ENCODE data around the gene PARVA.

PARVA gene

GRCh38 chr11:12376259-12377081 is 901 bp upstream of the PARVA start:
- FAIRE-seq (no peak), DNase-seq (ENCODE audit: insufficient read length, low spot score) (no peak)

- FAIRE-seq (no peak), DNase-seq (ENCODE audit: insufficient read length, low spot score) (no peak)
These were observed 638 bp downstream of the PARVA start for GRCh38 chr11:12377824-12378593.

- DNase-seq (ENCODE audit: insufficient read length, low spot score) = no peak
- FAIRE-seq = no peak
These were observed 3.4 kb downstream of the PARVA start for GRCh38 chr11:12380565-12381325.

- DNase-seq (ENCODE audit: insufficient read length, low spot score) (no peak), FAIRE-seq (no peak)
These were observed 4.5 kb downstream of the PARVA start for GRCh38 chr11:12381875-12382274.

- DNase-seq (ENCODE audit: insufficient read length, low spot score) = no peak
- FAIRE-seq = no peak
These were observed 5.1 kb downstream of the PARVA start for GRCh38 chr11:12382451-12382850.

- no peak for DNase-seq (ENCODE audit: insufficient read length, low spot score)
- FAIRE-seq = no peak
These were observed 8.9 kb downstream of the PARVA start for GRCh38 chr11:12386309-12386708.

- FAIRE-seq (no peak), DNase-seq (ENCODE audit: insufficient read length, low spot score) (no peak)
These were observed 9.4 kb downstream of the PARVA start for GRCh38 chr11:12386745-12387144.

- DNase-seq (ENCODE audit: insufficient read length, low spot score) (no peak), FAIRE-seq (no peak)
These were observed 10.8 kb downstream of the PARVA start for GRCh38 chr11:12388173-12388572.

GRCh38 chr11:12388939-12389670 is 11.7 kb downstream of the PARVA start:
- DNase-seq (ENCODE audit: insufficient read length, low spot score) = no peak
- no peak for FAIRE-seq

- no peak for FAIRE-seq
- no peak for DNase-seq (ENCODE audit: insufficient read length, low spot score)
These were observed 12.6 kb downstream of the PARVA start for GRCh38 chr11:12389676-12390657.

- no peak for DNase-seq (ENCODE audit: insufficient read length, low spot score)
- FAIRE-seq = no peak
These were observed 13.3 kb downstream of the PARVA start for GRCh38 chr11:12390687-12391110.

GRCh38 chr11:12392672-12393071 is 15.3 kb downstream of the PARVA start:
- no peak for FAIRE-seq

GRCh38 chr11:12393691-12394090 is 16.3 kb downstream of the PARVA start:
- FAIRE-seq (no peak), DNase-seq (ENCODE audit: insufficient read length, low spot score) (no peak)

More at GRCh38 chr11:12392672-12393071, 15.3 kb downstream of the PARVA start:
- DNase-seq (ENCODE audit: insufficient read length, low spot score) = no peak

GRCh38 chr11:12394601-12395000 is 17.2 kb downstream of the PARVA start:
- DNase-seq (ENCODE audit: insufficient read length, low spot score) (no peak), FAIRE-seq (no peak)

GRCh38 chr11:12395333-12395732 is 18.0 kb downstream of the PARVA start:
- DNase-seq (ENCODE audit: insufficient read length, low spot score) (no peak), FAIRE-seq (no peak)

- DNase-seq (ENCODE audit: insufficient read length, low spot score) (no peak), FAIRE-seq (no peak)
These were observed 20.6 kb downstream of the PARVA start for GRCh38 chr11:12397931-12398334.

GRCh38 chr11:12399355-12399754 is 22.0 kb downstream of the PARVA start:
- FAIRE-seq = no peak

GRCh38 chr11:12402025-12402424 is 24.7 kb downstream of the PARVA start:
- FAIRE-seq = no peak

More at GRCh38 chr11:12399355-12399754, 22.0 kb downstream of the PARVA start:
- no peak for DNase-seq (ENCODE audit: insufficient read length, low spot score)

GRCh38 chr11:12402691-12403120 is 25.3 kb downstream of the PARVA start:
- FAIRE-seq (no peak), DNase-seq (ENCODE audit: insufficient read length, low spot score) (no peak)

More at GRCh38 chr11:12402025-12402424, 24.7 kb downstream of the PARVA start:
- no peak for DNase-seq (ENCODE audit: insufficient read length, low spot score)
